Natural killer cell treated with Interleukin-12 subunit alpha and Interleukin-12 subunit beta and Interleukin-15 and Interleukin-18, amount 100 ng/mL, for 72 hours (primary cell): ENCODE results near the gene EFNA3. TPM values are rescaled to one million over a fixed set of nuclear protein-coding genes. Genes with fewer than 3 reads are reported as not detected.

ENCODE experiments used
- ATAC-seq, 2 donors: fragments of 150-1000 bp; cut with Tn5 transposase in 1 of 2; sonication (Bioruptor Pico), chemical (Tn5 transposase) in 1 of 2; 2 replicates each; pipeline ENCODE4 v1.10.0; 2021
- DNase-seq: peaks from one replicate; pipeline ENCODE4 v3.0.0; 2022; ENCODE audit warnings: low spot score
- H3K27ac Mint-ChIP-seq, 2 donors: 1 replicate in 1 of 2; 2 replicates in 1 of 2; pipeline ENCODE4 v1.8.0; 2022; ENCODE audit warnings: mixed read lengths in 2 of 2, mild to moderate bottlenecking in 1 of 2, moderate library complexity in 1 of 2
- H3K27me3 Mint-ChIP-seq, 2 donors: 1 replicate in 1 of 2; 2 replicates in 1 of 2; pipeline ENCODE4 v1.8.0; 2022; ENCODE audit warnings: mixed read lengths in 2 of 2
- H3K36me3 Mint-ChIP-seq: one replicate; pipeline ENCODE4 v1.8.0; 2022; ENCODE audit warnings: mixed read lengths
- H3K4me1 Mint-ChIP-seq, 2 donors: 1 replicate in 1 of 2; 2 replicates in 1 of 2; pipeline ENCODE4 v1.8.0; 2022; ENCODE audit warnings: low read depth in 2 of 2, mixed read lengths in 2 of 2, mild to moderate bottlenecking in 1 of 2
- H3K4me3 Mint-ChIP-seq: one replicate; pipeline ENCODE4 v1.8.0; 2022; ENCODE audit warnings: mixed read lengths
- H3K9me3 Mint-ChIP-seq: 2 replicates; pipeline ENCODE4 v1.8.0; 2022; ENCODE audit warnings: mixed read lengths
- total RNA-seq, 2 donors: library from RNA; stranded (reverse); gene quantifications; one replicate each; pipeline ENCODE4 v1.2.3, GENCODE V29; 2022

Gene EFNA3
- total RNA-seq, 2 donors from 2014 or later: 1.2 TPM; not detected in 1

DNA sequence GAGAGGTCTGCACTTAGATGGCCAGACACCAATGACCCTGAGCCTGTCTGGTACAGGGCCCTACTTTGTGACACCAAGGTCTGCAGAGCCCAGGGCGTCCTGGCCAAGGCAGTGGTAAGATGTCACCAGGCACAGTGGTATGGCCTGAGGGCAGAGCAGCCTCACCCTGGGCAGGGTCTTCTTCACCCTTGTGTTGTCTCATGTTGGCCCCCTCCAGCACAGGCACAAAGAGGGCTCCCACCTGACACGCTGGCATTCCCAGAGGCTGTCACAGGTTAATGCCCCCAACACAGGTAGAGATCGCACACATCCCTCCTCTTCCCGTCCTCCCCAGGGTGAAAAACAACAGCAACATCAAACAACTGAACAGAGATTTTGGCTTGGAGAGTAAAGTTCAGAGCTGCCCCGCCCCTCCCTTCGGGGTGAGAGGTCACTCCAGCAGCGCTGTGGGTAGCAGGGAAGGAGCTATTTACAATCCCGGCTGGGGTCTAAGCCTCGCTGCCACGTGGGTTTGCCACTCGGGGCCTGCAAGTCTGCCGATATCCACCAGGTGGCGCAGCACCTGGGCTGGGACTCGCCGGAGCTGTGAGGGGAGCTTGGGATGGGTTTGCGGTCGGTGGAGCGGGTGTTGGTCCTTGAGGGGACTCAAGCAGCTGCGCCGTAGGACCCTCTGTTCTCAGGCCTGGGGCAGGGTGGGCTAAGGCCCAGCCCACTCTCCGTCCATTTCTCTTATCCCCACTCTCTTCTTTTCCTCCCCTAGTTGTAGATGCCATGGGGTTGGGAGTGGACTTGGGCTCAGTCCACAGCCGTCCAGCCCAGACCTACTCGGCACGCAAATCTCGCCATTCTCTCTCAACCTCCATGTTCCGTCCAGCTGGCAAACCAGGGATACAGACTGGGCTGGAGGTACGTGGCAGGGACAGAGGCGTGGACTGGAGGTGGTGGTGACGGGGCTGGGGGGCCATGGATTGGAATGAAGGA is 12.7 kb downstream of the EFNA3 start:
- Mint-ChIP-seq H3K36me3 (no peaks in the 10 kb centered on the region), H3K27ac (no peak overlapping the region), H3K27me3 (peaks cover 8 to 14% of the 10 kb centered on the region in 2 donors), H3K9me3 (no peaks in the 10 kb centered on the region), H3K4me3 (no peak overlapping the region), H3K4me1 (peaks cover 4% of the 10 kb centered on the region in 2 donors)
- ATAC-seq (peak; percentile 74 to 81), DNase-seq (peak; percentile 83)

- ATAC-seq (no peak), DNase-seq (no peak)
- H3K4me1 Mint-ChIP-seq: peaks cover 4% of the 10 kb centered on the region in 2 donors
- H3K36me3 Mint-ChIP-seq: no peaks in the 10 kb centered on the region
- H3K27ac Mint-ChIP-seq: no peak overlapping the region
- no peak overlapping the region for H3K4me3 Mint-ChIP-seq
- H3K27me3 Mint-ChIP-seq: peaks cover 8 to 14% of the 10 kb centered on the region in 2 donors
- H3K9me3 Mint-ChIP-seq: no peaks in the 10 kb centered on the region
Observed at GRCh38 chr1:155092131-155092530, 13.5 kb downstream of the EFNA3 start.

DNA sequence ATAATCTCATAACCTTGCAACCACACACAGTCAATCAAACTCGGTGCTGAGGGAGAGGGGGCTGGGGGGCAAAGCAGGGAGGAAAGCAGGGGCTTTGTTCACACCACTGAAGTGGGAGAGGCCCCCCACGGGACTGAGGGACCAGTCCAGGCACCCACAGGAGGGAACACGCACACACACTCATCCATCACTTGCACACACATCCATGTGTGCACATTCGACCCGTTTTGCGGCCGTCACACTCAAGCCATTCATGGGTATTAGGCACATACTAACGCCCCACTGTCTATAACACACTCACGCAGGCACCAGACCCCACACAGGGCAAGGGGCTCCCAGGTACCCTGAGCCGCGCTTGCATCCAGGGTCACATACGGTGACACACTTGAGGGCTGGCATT is 14.0 kb downstream of the EFNA3 start:
- Mint-ChIP-seq H3K4me1 (peaks cover 4% of the 10 kb centered on the region in 2 donors), H3K27ac (no peak overlapping the region)
- ATAC-seq: no peak

GRCh38 chr1:155093911-155094621 is 15.4 kb downstream of the EFNA3 start:
- DNase-seq (no peak), ATAC-seq (peak in 1 of 2 donors; percentile 29)
- H3K9me3 Mint-ChIP-seq: no peaks in the 10 kb centered on the region
- peaks cover 4% of the 10 kb centered on the region in 2 donors for H3K4me1 Mint-ChIP-seq
- peaks cover 8 to 14% of the 10 kb centered on the region in 2 donors for H3K27me3 Mint-ChIP-seq
- H3K4me3 Mint-ChIP-seq: no peak overlapping the region
- no peaks in the 10 kb centered on the region for H3K36me3 Mint-ChIP-seq
- no peak overlapping the region for H3K27ac Mint-ChIP-seq

More for the DNA sequence above, 14.0 kb downstream of the EFNA3 start:
- Mint-ChIP-seq H3K36me3 (no peaks in the 10 kb centered on the region), H3K27me3 (peaks cover 8 to 14% of the 10 kb centered on the region in 2 donors), H3K4me3 (no peak overlapping the region), H3K9me3 (no peaks in the 10 kb centered on the region)
- no peak for DNase-seq

DNA sequence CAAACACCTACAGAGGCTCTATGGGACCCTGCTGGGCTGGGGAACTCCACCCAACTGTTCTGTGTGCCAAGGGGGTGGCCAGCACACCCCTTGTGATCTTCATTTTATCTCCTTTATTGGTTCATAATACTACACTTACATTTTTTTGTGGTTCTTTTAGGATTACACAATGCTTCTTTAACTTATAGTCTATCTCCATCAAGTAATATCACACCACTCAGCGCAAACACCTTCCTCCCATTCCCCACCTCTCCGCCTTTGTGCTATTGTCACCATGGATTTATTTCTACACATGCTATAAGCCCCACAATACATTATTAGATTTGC is 15.9 kb downstream of the EFNA3 start:
- Mint-ChIP-seq H3K4me3 (no peak overlapping the region), H3K27ac (no peak overlapping the region), H3K27me3 (peaks cover 8 to 14% of the 10 kb centered on the region in 2 donors), H3K4me1 (peaks cover 4% of the 10 kb centered on the region in 2 donors), H3K36me3 (no peaks in the 10 kb centered on the region), H3K9me3 (no peaks in the 10 kb centered on the region)
- ATAC-seq (no peak), DNase-seq (no peak)

GRCh38 chr1:155099331-155099730 is 20.7 kb downstream of the EFNA3 start:
- H3K27ac Mint-ChIP-seq: no peak overlapping the region
- H3K4me3 Mint-ChIP-seq: no peak overlapping the region
- H3K4me1 Mint-ChIP-seq: no peaks in the 10 kb centered on the region
- DNase-seq (no peak), ATAC-seq (no peak)
- peaks cover 8 to 14% of the 10 kb centered on the region in 2 donors for H3K27me3 Mint-ChIP-seq
- no peaks in the 10 kb centered on the region for H3K9me3 Mint-ChIP-seq
- no peaks in the 10 kb centered on the region for H3K36me3 Mint-ChIP-seq

DNA sequence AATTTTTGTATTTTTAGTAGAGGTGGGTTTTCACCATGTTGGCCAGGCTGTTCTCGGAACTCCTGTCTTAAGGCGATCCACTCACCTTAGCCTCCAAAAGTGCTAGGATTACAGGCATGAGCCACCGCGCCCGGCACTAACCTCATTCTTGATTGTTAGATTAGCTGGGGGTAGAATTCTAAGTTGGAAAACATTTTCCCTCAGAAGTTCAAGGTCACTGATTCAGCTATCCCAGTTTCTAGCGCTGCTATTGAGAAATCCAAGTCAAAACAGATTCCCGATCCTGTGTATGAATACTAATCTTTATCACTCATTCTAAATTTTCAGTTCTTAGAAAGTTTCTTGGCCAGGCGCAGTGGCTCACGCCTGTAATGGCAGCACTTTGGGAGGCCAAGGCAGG is 24.7 kb downstream of the EFNA3 start:
- H3K36me3 Mint-ChIP-seq: no peaks in the 10 kb centered on the region
- H3K27ac Mint-ChIP-seq: no peak overlapping the region
- H3K4me3 Mint-ChIP-seq: no peak overlapping the region

GRCh38 chr1:155104605-155105534 is 26.2 kb downstream of the EFNA3 start:
- no peaks in the 10 kb centered on the region for H3K36me3 Mint-ChIP-seq
- H3K4me3 Mint-ChIP-seq: no peak overlapping the region
- DNase-seq (no peak), ATAC-seq (no peak)
- no peaks in the 10 kb centered on the region for H3K9me3 Mint-ChIP-seq
- H3K27ac Mint-ChIP-seq: no peak overlapping the region
- peaks cover 5 to 7% of the 10 kb centered on the region in 2 donors for H3K27me3 Mint-ChIP-seq
- H3K4me1 Mint-ChIP-seq: no peaks in the 10 kb centered on the region

More for the DNA sequence above, 24.7 kb downstream of the EFNA3 start:
- no peak for ATAC-seq
- Mint-ChIP-seq H3K27me3 (peaks cover 5 to 7% of the 10 kb centered on the region in 2 donors), H3K9me3 (no peaks in the 10 kb centered on the region), H3K4me1 (no peaks in the 10 kb centered on the region)
- no peak for DNase-seq

- DNase-seq (no peak), ATAC-seq (no peak)
- Mint-ChIP-seq H3K27ac (no peak overlapping the region), H3K4me3 (no peak overlapping the region), H3K9me3 (no peaks in the 10 kb centered on the region), H3K36me3 (no peaks in the 10 kb centered on the region), H3K4me1 (no peaks in the 10 kb centered on the region), H3K27me3 (peaks cover 5 to 7% of the 10 kb centered on the region in 2 donors)
Observed at GRCh38 chr1:155105604-155106011, 27.0 kb downstream of the EFNA3 start.

GRCh38 chr1:155106862-155107261 is 28.2 kb downstream of the EFNA3 start:
- no peak overlapping the region for H3K27ac Mint-ChIP-seq
- H3K36me3 Mint-ChIP-seq: no peaks in the 10 kb centered on the region
- H3K4me3 Mint-ChIP-seq: no peak overlapping the region
- H3K4me1 Mint-ChIP-seq: no peaks in the 10 kb centered on the region
- no peak for ATAC-seq
- peaks cover 7 to 8% of the 10 kb centered on the region in 2 donors for H3K27me3 Mint-ChIP-seq
- DNase-seq: peak; percentile 12
- no peaks in the 10 kb centered on the region for H3K9me3 Mint-ChIP-seq

DNA sequence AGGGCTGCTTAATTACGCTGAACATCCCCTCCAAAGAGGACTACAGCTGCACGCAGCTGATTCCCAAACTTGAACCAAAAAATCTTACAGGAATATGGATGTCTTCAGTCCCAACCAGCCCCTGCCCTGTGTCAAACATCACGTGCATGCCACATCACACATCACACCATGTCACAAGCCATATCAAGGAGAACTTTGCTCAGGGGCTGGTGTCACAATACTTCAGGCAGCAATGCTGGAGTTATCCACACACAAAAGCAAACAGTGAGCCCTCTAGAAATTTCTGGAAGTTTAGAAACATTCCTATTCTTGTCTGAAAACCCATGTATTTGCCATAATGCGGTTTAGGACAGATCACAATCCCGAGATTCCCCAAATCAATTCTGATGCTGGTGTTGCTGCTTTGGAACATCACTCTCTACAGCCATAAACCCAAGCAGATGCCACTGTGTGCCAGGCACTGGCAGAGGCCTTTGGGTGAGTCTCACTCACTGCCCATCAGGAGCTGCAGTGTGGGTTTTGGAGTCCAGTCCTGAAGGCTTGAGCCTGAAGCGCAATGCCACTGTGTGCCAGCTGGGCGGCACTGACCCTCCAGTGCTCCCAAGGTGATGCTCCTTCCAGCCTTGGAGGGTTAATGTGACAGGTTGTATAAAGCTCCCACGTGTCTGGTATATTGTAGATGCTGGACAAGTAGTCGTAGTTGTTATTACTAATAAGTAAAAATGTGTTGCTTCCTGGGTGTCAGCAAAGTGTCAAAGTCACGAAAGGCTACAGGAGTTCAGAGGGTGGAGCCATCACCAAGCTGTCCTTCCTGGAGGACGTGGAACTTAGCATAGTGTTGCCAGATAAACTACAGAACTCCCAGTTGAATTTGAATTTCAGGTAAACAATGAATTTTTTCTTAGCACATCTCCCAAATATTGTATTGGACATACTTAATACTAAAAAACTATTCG is 28.9 kb downstream of the EFNA3 start:
- Mint-ChIP-seq H3K27ac (no peak overlapping the region), H3K36me3 (no peaks in the 10 kb centered on the region), H3K4me3 (no peak overlapping the region), H3K4me1 (no peaks in the 10 kb centered on the region), H3K27me3 (peaks cover 7 to 8% of the 10 kb centered on the region in 2 donors), H3K9me3 (no peaks in the 10 kb centered on the region)
- ATAC-seq (no peak), DNase-seq (no peak)

- ATAC-seq (no peak), DNase-seq (no peak)
- H3K27me3 Mint-ChIP-seq: peaks cover 7 to 8% of the 10 kb centered on the region in 2 donors
- no peak overlapping the region for H3K27ac Mint-ChIP-seq
- no peak overlapping the region for H3K4me3 Mint-ChIP-seq
- no peaks in the 10 kb centered on the region for H3K9me3 Mint-ChIP-seq
- no peaks in the 10 kb centered on the region for H3K4me1 Mint-ChIP-seq
- no peaks in the 10 kb centered on the region for H3K36me3 Mint-ChIP-seq
Observed at GRCh38 chr1:155108296-155108695, 29.7 kb downstream of the EFNA3 start.
